GM18868 (cell line): Measurements from ENCODE around the gene GLRX5.

Experiments
- ATAC-seq: cut with Tn5 transposase; IDR thresholded peaks from one replicate; pipeline ENCODE4 v1.9.1; 2021; ENCODE audit warnings: mild to moderate bottlenecking, moderate library complexity; ENCODE audit not compliant: unreplicated experiment

Gene GLRX5

GRCh38 chr14:95531969-95532368, 2.9 kb upstream of the GLRX5 start:
- no peak for ATAC-seq

GRCh38 chr14:95533391-95533821, 1.4 kb upstream of the GLRX5 start:
- no peak for ATAC-seq

- no peak for ATAC-seq
Observed at GRCh38 chr14:95533822-95534221, 1.0 kb upstream of the GLRX5 start.

- no peak for ATAC-seq
Observed at GRCh38 chr14:95535226-95536021, 574 bp downstream of the GLRX5 start.

- no peak for ATAC-seq
Observed at GRCh38 chr14:95536036-95536593, 1.3 kb downstream of the GLRX5 start.

GRCh38 chr14:95536671-95537070, 1.8 kb downstream of the GLRX5 start:
- ATAC-seq = no peak

- ATAC-seq = no peak
Observed at GRCh38 chr14:95537298-95538089, 2.6 kb downstream of the GLRX5 start.

- no peak for ATAC-seq
Observed at GRCh38 chr14:95538801-95539509, 4.1 kb downstream of the GLRX5 start.

- no peak for ATAC-seq
Observed at GRCh38 chr14:95540236-95540855, 5.5 kb downstream of the GLRX5 start.

- ATAC-seq = no peak
Observed at GRCh38 chr14:95541346-95541745, 6.5 kb downstream of the GLRX5 start.

- no peak for ATAC-seq
Observed at GRCh38 chr14:95541932-95542930, 7.4 kb downstream of the GLRX5 start.

GRCh38 chr14:95543021-95543420, 8.2 kb downstream of the GLRX5 start:
- no peak for ATAC-seq

- ATAC-seq = no peak
Observed at GRCh38 chr14:95544588-95544987, 9.7 kb downstream of the GLRX5 start.

GRCh38 chr14:95545515-95546168, 10.8 kb downstream of the GLRX5 start:
- ATAC-seq = no peak

- no peak for ATAC-seq
Observed at GRCh38 chr14:95547272-95547625, 12.4 kb downstream of the GLRX5 start.

- ATAC-seq = no peak
Observed at GRCh38 chr14:95547626-95548327, 12.9 kb downstream of the GLRX5 start.

GRCh38 chr14:95548328-95548929, 13.6 kb downstream of the GLRX5 start:
- ATAC-seq = no peak
